CD4-positive, alpha-beta T cell treated with Interleukin-4 for 4 hours (primary cell): ENCODE results near the gene HSH2D.
A peak's percentile ranks its signal among the peaks of the same experiment; 100 is the strongest.

ENCODE experiments used
- DNase-seq: peaks from one replicate; pipeline ENCODE4 v3.0.0-alpha.2; 2020

HSH2D gene

GRCh38 chr19:16197622-16198369 lies 54.3 kb downstream of the HSH2D start, which contains the start of gene AP1M1:
Gene AP1M1, plus strand, starts transcription at chr19:16197911. Its CDS starts 116 bp downstream, at chr19:16198027.
- DNase-seq: peak; percentile 98

DNA sequence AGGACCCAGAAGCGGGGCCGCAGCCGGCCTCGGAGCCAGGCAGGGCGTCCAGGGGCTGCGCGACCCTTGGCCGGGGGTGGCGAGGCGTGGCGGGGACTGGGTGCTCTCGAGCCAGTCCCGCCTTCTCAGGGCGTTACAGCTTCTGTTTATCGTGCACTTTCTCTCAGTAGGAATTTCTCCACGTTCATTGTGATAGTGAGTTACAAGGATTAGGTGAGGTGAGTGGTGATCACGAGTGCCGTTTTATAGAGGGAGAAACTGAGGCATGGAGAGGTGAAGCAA lies 54.8 kb downstream of the HSH2D start:
- no peak for DNase-seq

- no peak for DNase-seq
Measured at GRCh38 chr19:16199275-16199932, 55.9 kb downstream of the HSH2D start.

DNA sequence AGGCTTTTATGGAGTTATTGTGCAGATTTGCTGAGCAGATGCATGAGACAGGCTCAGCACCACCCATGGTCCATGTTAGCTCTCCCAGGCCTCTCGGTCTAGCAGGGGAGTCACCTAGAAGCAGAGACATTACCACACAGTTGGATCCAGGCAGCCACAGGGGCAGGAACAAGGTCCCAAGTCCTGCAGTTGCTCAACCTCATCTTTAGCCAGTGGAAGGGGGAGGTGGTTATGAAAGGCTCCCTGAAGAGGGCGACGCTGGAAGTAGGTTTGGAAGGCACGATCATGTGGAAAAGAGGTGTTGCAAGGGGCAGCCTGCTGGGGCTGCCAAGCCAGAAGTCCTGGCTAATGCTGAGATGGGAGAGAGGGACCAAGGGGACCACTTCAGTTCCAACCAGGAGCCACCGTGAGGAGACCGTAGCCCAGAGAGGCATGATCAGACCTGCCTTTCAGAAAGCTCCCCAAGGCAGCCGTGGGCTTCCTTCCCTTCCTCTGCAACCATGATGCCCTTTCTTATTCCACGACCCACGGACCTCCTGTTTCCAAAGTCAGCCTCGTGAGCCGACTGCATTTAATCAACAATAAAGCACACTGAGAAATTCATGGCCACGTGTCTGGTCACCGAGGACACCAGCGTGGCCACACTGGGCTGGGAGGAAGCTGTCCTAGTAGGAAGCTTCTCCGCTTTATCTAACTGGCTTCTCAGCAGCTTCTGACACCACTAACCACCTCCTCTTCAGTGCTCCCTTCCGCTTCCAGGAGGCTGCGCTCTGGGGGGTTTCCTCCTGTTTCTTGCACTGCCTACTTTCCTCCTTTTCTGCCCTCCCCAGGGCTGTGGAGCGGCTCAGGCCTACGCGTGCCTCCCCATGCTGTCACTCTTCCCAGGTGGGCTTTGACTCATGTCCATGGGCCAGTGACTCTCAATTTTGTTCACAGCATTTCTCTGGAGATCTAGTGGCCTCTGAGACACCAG lies 56.8 kb downstream of the HSH2D start:
- no peak for DNase-seq

GRCh38 chr19:16201011-16201391 lies 57.5 kb downstream of the HSH2D start:
- no peak for DNase-seq

DNA sequence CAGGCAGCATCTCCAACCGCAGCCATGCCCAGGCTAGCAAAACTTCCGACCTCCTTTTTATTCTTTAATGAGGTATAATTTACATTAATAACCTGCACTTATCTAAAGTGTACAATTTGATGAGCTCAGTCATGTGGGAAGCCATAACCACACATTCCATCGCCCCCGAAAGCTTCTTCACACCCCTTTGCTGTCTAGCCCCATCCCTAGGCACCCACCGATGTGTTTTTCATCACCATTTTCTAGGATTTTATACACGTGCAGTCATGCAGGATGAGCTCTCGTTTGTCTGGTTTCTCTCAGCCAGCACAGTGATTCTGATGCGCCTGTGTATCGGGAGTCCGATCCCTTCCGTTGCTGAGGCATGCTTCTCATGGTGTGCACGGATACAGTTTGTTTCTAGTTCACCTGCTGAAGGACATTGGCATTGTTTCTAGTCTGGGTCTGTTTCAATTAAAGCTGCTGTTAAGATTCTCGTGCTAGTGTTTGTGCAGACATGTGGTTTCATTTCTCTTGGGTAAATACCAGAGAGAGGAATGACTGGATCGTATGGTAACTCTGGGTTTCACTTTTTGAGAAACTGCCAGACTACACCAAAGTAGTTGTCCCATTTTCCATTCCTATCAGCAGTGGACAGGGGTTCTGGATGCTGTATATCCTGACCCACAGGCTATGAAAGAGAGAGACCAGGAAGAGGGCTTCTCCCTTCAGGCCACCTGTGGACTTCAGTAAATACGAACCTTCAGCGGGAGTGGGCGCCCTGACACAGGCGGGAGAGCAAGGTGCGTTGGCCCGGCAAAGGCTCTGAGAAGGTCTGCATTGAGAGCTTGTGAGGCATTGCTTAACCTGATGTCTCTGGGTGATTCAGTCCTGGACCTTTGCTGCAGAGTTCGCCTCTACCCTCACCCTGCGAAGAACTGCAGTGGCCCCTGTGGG lies 59.1 kb downstream of the HSH2D start:
- DNase-seq: no peak

DNA sequence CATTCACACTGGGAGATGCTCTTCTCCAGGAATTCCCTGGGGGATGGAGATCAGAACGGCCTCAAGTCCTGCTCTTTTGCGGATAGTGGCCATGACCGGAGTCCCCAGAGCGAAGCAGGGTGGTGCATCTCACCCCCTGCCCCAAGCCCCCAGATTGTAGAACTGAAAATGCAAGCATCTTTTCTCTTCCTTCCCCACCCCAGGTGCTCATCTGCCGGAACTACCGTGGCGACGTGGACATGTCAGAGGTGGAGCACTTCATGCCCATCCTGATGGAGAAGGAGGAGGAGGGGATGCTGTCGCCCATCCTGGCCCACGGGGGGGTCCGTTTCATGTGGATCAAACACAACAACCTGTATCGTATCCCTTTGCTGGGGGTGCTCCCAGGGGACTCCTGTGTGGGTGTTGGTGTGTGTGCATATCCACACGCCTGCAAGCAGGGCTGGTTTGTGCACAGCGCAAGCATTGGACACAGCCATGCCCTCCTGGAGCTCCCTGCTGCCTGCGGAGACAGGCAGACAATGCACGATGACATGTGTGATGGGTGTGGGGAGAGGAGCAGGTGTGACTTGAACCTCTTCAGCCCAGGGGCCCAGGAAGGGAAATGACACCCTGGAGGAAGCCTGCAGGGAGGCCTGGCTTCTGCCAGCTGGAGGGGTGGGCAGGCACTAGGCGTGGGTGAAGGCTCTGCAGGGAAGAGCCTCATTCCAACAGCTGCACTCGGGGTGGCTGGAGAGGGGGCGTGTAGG lies 59.9 kb downstream of the HSH2D start:
- DNase-seq: no peak

- no peak for DNase-seq
Measured at GRCh38 chr19:16204005-16204294, 60.5 kb downstream of the HSH2D start.

GRCh38 chr19:16205205-16206045 lies 61.9 kb downstream of the HSH2D start:
- DNase-seq: no peak

DNA sequence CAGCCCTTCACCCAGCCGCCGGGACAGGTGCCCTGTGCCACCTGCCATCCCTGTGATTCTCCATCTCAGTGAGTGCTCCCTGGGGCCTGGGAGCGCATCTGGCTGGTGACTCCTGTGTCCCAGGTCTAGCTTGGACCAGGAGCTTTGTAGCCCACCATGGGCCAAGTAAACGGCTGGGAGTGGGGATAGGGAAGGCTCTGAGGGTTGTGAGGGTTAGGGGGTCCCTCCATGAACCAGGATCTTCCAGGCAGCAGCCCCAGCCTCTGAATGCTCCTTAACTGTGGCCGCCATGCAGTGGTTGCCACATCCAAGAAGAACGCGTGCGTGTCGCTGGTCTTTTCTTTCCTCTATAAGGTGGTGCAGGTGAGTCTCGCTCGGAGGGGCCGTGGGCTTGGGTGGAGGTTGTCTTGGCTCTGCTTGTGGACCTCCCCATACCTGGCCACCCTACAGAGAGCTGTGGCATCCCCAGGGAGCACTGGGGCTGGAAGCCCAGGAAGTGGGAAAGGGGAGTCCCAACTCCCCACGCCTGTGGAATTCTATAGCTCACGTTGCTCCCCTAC lies 62.6 kb downstream of the HSH2D start:
- no peak for DNase-seq

DNA sequence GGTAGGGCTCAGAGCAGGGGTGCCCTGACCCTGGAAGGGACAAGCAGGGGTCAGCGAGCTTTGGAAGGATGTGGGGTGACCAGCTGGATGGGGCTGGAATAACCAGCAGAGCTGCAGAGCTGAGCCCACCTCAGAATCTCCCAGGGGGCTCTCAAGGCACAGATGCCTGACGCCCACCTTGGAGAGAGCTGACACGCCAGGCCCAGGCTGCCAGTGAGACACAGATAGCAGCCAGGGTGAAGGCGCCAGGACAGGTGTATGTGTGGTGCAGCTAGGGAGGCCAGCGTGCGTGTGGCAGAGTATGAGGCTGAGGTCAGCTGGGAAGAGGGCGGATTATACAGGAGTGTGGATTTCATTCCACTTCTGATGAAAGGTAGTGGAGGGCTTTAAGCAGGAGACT lies 63.2 kb downstream of the HSH2D start:
- DNase-seq: no peak

DNA sequence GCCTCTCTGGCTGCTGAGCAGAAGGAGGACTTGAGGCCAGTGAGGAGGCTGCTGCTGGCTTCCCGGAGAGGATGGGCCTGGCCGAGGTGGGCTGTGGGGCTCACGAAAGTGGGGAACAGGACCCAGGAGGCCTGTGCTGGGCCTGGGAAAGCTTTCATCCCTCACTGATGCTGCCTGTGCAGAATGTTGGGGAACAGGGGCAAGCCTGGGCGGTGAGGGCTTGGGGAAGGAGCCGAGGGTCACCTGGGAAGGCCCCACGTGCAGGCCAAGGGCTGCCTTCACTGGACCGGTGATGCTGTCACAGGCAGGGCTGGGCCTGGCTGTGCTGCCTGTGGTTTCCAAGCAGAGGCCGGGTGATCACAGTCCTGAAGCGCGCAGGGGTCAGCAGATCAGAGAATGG lies 63.6 kb downstream of the HSH2D start:
- no peak for DNase-seq

- DNase-seq: no peak
Measured at GRCh38 chr19:16207490-16208025, 64.1 kb downstream of the HSH2D start.
